EL (cell line): ENCODE data around the gene P2RY13.

ENCODE experiments used
- DNase-seq: peaks from one replicate; pipeline ENCODE4 v3.0.0-alpha.2; 2016

P2RY13 gene

GRCh38 chr3:151319628-151320027 lies 9.7 kb downstream of the P2RY13 start:
- DNase-seq = peak; percentile 60

DNA sequence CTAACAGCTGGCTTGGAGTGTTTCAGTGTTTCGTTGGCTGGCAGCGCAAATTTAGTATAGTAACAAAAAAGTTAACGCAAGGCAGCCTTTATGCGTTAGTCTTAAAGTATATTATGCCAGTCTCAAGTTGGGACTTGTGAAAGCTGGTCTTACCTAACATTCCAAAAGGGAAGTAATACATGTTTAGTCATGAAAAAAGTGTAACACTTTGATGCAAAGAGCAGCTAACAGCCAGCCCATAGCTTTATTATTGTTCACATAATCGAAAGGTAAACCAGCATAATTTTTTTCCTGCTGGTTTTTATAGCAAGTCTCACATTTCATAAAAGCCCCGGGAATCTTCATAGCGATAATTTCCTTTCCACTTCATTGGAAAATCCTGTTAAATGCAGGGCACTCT lies 10.4 kb downstream of the P2RY13 start:
- no peak for DNase-seq

GRCh38 chr3:151318313-151318712 lies 11.0 kb downstream of the P2RY13 start:
- peak; percentile 72 for DNase-seq

GRCh38 chr3:151316267-151316991 lies 12.9 kb downstream of the P2RY13 start, which contains the start of gene GPR87:
GPR87 (minus strand) TSS chr3:151316820; CDS start chr3:151300100, 16,720 bp downstream.
- peak; percentile 41 for DNase-seq

- no peak for DNase-seq
These were observed 13.5 kb downstream of the P2RY13 start for GRCh38 chr3:151315846-151316245.

- peak; percentile 69 for DNase-seq
These were observed 14.2 kb downstream of the P2RY13 start for GRCh38 chr3:151315136-151315535.

DNA sequence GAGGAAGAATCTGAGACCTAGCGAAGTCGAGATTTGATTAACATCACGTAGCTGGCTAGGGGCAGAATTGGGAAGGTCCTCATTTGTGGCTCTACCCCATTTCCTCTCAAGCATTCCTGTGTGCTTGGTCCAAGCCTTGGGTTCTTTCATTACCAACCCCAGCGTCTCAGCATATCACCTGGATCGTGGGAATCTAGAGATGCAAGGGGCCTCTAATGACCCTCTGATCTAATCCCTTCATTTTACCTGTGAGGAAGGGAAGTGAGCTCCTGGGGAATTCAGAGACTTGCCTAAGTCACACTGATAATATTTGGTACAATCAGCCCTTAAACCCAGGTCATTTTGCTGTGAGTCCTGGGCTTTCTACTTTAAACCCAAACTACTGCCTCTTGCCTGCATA lies 14.8 kb downstream of the P2RY13 start:
- DNase-seq = no peak

DNA sequence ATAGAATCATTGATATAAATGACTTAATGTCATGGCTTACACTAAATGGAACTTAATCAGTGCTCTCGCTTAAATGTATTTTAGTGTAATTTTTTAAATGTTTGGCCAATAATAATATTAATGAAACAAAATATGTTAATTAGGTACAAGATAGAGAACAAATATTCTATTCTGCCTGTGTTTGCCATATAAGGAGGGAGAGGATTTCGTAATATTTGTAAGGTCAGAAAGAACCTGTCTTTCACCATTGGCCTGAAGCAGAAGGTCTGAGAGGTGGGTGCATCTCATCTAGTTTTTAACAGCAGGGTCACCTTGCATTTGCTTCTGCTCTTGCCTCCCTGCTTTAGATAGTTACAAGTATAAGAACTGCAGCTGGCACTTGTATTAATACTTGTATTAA lies 15.2 kb downstream of the P2RY13 start:
- no peak for DNase-seq

DNA sequence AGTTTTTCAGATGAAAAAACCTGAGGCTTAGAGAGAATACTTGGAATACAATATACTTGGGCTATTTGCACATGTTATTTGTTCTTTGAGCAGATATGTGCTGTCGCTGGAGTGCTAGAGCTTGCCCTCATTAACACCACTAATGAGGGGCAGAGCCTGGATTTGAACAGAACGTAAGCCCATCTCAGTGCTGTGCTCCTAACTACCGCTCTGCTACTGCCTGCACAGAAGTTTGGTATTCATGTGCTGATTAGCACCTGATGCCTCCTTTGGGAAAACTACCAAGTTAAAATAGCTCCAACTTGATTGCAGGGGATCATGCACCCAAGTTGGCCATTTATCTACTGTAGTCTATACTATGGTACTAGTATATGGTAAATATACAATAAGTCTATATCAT lies 16.4 kb downstream of the P2RY13 start:
- DNase-seq = no peak

- DNase-seq = no peak
These were observed 19.8 kb downstream of the P2RY13 start for GRCh38 chr3:151309566-151309965.

DNA sequence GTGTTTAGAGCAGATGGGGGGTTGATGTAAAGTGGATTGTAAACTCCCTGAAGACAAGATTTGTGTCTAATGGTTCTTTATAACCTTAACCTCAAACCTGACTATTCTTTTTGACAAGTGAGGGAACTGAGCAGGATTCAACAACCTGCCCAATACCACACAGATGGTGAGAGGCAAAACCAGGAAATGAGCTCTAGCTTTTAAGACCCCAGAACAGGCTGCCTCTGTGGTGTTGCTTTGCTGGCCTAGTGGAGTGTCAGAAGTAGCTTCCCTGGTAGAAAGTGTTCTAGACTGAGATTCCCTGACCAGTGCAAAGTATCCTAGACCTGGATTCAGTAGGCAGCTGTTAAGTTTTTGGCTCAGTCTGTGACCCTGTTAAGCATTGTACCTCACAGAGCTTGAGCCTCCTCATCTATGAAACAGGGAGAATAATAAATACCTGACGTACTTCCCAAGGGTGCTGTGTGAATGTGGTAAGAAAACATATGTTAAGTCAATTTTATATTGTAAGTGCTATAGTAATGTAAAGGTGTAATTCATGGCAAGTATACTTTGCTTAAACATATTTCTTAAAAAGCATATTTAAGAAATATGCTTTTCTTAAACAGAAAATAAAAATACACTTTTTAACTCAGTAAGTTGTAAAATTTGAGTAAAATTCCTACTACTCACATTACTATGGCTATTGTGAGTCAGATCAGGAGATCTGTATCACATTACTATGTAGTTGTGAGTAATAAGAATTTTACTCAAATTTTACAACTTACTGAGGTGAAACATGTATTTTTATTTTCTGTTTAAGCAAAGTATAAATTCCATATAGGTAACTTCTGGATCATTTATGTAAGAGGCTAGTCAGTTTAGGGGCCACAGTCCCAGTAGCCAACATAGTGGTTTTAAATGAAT lies 21.5 kb downstream of the P2RY13 start:
- DNase-seq = no peak

DNA sequence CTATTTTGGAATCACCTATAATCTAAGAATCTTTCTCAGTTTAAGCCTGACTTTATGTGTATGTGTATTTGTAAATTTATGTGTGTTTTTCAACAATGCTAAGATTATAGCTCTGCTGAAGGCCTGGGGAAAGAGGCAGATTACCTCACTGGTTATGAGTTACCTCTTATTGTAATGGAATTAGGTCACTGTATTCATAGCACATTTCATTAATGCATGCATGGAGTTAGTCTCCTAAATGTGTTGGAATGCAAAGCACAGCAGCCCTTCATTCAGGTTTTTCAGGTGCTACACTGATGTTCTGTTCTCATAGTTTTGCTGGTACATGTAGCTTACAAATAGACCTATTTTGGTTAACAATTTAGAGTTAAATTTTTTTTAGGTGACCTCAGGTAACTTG lies 22.2 kb downstream of the P2RY13 start:
- no peak for DNase-seq

DNA sequence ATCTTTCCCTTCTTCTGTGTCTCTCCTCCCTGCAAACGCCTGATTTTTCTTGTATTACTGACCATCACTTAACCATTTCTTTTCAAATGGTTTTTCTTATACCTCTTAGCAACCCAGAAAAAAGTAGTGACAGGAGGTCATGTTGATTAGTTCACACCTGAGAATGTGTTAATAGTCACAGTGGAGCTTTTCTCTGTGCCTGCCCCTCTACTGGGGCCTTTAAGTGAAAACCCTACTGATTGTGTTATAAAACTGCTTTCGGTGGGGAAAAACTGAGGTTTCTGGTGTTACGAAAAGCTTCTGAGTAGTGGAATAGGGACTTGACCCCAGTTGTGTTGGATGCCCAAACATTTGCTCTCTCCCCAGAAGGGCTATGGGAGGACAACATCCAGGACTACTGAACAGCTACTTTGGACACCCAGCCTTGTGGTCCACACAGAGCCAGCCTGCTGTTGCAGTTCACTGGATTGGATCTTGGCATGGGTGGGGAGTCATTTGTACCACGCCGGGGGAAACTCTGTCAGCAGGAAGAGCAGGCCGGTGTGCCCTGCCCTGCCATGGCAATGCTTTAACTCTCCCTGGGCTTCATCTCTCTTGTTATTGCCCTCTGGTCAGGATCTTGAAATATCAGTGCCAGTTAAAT lies 23.1 kb downstream of the P2RY13 start:
- no peak for DNase-seq

- DNase-seq = no peak
These were observed 23.6 kb downstream of the P2RY13 start for GRCh38 chr3:151305775-151306151.

DNA sequence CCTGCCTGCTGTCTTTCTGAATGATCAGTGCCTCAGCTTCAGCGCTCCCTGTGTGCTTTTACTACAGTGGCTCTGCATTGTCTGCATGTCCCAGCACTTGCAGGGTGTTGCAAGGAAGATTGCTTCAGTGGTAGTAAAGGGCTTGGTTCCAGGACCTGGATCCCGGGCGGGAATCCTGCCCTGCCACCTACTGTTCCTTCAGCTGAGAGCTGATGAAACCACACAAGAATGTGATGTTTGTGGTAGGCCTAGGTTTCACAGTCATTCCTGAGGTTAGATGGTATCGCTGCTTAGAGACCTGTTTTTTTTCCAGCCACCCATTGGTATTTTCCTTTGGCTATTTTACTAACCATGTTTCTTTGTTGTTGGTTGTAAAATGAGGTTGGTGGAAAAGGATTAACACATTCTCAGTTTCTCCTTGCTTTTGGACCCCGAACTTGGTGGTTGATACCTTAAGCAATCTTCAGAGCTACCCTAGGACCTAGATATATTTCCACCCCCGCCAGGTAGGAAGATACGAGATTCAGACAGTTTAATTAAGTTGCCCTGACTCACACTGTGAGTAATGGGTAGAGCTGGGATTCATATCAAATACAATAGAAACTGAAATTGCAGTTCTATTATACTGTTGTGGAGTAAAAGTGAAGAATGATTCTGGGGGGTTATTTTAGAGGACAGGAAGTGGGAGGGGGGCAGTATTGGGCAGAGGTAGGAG lies 24.1 kb downstream of the P2RY13 start:
- peak; percentile 98 for DNase-seq

DNA sequence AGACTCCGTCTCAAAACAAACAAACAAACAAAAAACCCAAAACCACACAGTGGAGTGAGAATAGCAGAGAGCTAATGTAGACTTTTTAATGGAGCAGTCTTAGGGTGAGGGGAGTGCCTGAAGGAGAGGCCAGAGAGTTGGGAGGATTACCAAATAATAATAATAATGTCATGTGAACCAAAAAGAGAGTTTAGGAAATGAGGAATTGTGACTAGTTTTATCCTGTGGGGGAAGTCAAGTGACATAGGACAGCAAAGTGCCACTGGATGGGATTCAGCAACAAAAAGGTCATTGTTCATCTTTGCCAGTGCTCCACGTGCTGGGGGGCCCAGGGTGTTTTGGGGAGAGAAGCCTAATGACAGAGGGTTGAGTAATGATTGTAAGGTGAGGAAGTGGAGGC lies 25.6 kb downstream of the P2RY13 start:
- no peak for DNase-seq

GRCh38 chr3:151301787-151302186 lies 27.6 kb downstream of the P2RY13 start:
- DNase-seq = peak; percentile 70

DNA sequence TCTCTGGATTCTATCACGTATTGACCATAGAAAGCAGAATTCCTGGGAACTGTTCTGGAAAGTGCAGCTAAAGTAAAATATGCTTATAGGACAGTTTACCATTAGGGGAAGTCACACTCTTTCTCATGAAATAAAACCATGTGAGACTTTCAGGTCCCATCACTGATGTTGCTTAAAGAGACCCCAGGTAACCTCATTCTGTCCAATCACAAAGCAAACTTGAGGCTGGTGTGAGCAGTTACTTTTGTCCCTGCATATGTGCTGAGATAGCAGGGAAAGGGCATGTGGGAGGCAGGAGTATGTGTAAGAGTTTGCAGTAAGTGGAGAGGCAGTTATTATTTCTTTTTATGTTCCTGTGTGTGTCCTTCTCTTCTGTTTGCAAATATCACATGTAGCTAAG lies 28.8 kb downstream of the P2RY13 start:
- DNase-seq = no peak

DNA sequence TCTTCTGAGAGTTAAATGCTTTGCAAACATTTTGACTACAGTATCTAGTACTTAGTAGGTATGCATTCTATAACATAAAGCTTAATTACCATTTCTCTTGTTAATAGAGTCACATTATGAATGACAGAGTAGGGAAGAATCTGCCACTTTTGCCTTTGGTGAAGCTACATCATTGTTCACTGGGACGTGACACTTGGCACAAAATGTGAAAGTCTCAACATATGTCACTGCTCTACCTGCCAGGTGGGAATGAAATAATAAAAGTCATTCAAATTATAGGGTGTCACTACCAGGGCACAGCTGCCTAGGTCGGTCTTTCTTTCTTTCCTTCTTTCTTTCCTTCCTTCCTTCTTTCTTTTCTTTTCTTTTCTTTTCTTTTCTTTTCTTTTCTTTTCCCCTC lies 30.3 kb downstream of the P2RY13 start:
- no peak for DNase-seq

GRCh38 chr3:151297429-151297828 lies 31.9 kb downstream of the P2RY13 start:
- DNase-seq = no peak

GRCh38 chr3:151296226-151296625 lies 33.1 kb downstream of the P2RY13 start:
- DNase-seq = no peak

DNA sequence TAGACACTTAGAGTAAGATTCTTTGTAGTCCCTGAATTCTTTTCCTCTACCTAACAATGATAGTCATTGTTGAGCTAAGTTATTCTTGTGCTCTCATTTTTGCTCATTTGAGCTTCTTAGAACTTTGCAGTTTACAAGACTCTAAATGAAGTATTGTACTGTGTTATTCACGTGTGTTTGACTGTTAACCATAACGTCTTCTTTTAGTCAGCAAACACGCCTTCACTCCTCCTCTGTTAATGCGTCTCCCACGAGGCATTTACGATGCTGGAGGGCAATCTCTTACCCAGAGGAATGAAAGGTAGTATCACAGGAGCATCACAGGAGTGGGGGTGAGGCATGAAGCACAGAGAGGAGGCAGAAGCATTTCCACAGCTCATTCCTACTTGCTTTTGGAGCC lies 36.2 kb downstream of the P2RY13 start:
- no peak for DNase-seq

DNA sequence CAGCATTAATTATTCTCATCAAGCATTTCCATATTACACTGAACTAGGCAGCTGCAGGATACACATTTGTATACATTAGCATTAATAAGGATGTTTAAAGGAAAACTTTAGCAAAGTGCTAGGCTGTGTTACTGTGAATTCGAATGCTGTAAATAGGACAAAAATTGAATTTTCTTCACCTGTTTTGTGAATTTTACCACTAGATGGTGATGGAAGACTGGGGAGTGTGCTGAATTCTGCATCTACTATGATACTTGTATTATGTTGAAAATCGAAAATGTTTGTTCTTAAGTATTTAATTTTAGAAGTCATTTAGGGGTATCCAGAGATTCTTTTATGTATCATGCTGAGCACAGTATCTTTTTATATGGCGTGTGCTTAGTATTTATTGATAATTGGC lies 38.7 kb downstream of the P2RY13 start:
- DNase-seq = peak; percentile 46
